ENCODE results near the gene YWHAG.

DNA sequence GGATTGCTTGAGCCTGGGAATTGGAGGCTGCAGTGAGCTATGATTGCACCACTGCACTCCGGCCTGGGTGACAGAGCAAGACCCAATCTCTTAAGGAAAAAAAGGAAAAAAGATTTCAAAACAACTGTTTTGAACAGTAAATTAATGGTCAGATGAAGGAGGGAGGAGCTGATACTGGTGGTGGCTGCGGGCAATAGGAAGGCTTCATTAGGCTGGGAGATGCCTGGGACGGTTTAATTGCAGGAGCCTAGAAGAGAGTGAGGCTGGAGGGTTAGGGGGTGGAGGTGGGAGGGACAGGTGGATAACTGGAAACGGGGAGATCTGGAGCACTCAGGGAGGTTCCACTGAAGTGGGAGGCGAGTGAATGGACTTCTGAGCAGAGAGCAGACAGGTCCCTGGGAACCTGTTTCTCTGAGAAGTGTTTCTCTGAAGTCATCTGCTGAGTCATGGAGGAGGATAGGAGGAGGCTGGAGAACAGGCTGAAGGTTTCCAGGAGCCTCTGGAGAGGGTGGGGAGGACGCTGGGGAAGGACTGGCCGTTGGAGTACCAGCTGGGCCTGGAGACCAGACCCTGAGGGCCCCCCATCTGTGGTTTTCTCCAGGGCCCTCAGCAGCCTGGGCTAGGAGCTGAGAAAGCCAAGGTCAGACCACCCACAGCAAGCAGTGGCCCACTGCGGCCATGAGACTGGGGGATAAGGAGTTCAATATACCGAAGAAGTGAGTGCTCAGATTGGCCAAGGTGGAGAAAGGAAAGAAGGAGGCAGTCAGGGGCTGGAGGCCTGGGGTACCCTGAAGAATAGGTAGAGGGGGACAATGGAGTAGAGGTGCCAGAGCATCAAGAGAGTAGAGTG, 14.4 kb upstream of the YWHAG start:
- TF ChIP-seq, protein P1, sequence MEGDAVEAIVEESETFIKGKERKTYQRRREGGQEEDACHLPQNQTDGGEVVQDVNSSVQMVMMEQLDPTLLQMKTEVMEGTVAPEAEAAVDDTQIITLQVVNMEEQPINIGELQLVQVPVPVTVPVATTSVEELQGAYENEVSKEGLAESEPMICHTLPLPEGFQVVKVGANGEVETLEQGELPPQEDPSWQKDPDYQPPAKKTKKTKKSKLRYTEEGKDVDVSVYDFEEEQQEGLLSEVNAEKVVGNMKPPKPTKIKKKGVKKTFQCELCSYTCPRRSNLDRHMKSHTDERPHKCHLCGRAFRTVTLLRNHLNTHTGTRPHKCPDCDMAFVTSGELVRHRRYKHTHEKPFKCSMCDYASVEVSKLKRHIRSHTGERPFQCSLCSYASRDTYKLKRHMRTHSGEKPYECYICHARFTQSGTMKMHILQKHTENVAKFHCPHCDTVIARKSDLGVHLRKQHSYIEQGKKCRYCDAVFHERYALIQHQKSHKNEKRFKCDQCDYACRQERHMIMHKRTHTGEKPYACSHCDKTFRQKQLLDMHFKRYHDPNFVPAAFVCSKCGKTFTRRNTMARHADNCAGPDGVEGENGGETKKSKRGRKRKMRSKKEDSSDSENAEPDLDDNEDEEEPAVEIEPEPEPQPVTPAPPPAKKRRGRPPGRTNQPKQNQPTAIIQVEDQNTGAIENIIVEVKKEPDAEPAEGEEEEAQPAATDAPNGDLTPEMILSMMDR (conservative IDR thresholded peaks at IDR 0.05; ENCODE audit: low read length) = no peak
- TF ChIP-seq EZH2phosphoT487 (IDR thresholded peaks at IDR 0.05; ENCODE audit: borderline replicate concordance, low read depth, low read length) = no peak
